ENCODE data around the gene ZNF846. TPM values are rescaled to one million over a fixed set of nuclear protein-coding genes. Genes with fewer than 3 reads are reported as not detected.

Gene ZNF846
- total RNA-seq, 1 experiment from 2014 or later: 11.2 TPM

DNA sequence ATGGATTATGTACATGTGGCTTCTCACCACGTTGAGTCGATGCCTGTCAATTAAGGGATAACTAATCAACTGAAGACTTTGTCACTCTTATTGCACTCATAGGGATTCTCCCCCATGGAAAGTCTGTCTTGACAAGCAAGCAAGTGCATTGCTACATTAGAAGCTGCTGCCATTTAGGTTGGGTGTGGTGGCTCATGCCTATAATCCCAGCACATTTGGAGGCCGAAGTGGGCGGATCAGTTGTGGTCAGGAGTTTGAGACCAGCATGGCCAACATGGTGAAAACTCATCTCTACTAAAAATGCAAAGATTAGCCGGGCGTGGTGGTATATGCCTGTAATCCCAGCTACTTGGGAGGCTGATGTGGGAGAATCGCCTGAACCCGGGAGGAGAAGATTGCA, 18.3 kb upstream of the ZNF846 start:
- POLR2A ChIA-PET: no interaction called here
- Mint-ChIP-seq H3K9me3 (no peaks in the 10 kb centered on the region), H3K27ac (peak overlapping the region; percentile 96), H3K4me3 (peak overlapping the region; percentile 65), H3K36me3 (no peaks in the 10 kb centered on the region), H3K27me3 (ENCODE audit: low read depth) (no peaks in the 10 kb centered on the region), H3K4me1 (peaks cover 51% of the 10 kb centered on the region)
- CTCF ChIA-PET: no interaction called here
- DNase-seq (ENCODE audit: low spot score) (no peak), ATAC-seq (no peak)
- no peak for TF ChIP-seq ERG (CRISPR knock-in tag; IDR thresholded peaks at IDR 0.05)
- no peak for TF ChIP-seq GABPB1 (CRISPR knock-in tag; IDR thresholded peaks at IDR 0.05)
- no peak for TF ChIP-seq CTCF (IDR thresholded peaks at IDR 0.05)
- TF ChIP-seq TEAD1 (CRISPR knock-in tag; IDR thresholded peaks at IDR 0.05): no peak
- no peak for TF ChIP-seq SMAD4 (CRISPR knock-in tag; IDR thresholded peaks at IDR 0.05)
- TF ChIP-seq IRF2 (CRISPR knock-in tag; IDR thresholded peaks at IDR 0.05; ENCODE audit: borderline replicate concordance, low read depth): no peak
- no peak for TF ChIP-seq FOXP1 (CRISPR knock-in tag; IDR thresholded peaks at IDR 0.05; ENCODE audit: borderline replicate concordance)
- TF ChIP-seq, protein P1, sequence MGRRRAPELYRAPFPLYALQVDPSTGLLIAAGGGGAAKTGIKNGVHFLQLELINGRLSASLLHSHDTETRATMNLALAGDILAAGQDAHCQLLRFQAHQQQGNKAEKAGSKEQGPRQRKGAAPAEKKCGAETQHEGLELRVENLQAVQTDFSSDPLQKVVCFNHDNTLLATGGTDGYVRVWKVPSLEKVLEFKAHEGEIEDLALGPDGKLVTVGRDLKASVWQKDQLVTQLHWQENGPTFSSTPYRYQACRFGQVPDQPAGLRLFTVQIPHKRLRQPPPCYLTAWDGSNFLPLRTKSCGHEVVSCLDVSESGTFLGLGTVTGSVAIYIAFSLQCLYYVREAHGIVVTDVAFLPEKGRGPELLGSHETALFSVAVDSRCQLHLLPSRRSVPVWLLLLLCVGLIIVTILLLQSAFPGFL (CRISPR knock-in tag; IDR thresholded peaks at IDR 0.05; ENCODE audit: borderline replicate concordance): no peak
- TF ChIP-seq TCF7 (CRISPR knock-in tag; IDR thresholded peaks at IDR 0.05; ENCODE audit: low read depth): no peak
- TF ChIP-seq, protein P2, sequence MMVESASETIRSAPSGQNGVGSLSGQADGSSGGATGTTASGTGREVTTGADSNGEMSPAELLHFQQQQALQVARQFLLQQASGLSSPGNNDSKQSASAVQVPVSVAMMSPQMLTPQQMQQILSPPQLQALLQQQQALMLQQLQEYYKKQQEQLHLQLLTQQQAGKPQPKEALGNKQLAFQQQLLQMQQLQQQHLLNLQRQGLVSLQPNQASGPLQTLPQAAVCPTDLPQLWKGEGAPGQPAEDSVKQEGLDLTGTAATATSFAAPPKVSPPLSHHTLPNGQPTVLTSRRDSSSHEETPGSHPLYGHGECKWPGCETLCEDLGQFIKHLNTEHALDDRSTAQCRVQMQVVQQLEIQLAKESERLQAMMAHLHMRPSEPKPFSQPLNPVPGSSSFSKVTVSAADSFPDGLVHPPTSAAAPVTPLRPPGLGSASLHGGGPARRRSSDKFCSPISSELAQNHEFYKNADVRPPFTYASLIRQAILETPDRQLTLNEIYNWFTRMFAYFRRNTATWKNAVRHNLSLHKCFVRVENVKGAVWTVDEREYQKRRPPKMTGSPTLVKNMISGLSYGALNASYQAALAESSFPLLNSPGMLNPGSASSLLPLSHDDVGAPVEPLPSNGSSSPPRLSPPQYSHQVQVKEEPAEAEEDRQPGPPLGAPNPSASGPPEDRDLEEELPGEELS (CRISPR knock-in tag; IDR thresholded peaks at IDR 0.05): no peak
- TF ChIP-seq SP1 (CRISPR knock-in tag; conservative IDR thresholded peaks at IDR 0.05): no peak
- TF ChIP-seq, protein P3, sequence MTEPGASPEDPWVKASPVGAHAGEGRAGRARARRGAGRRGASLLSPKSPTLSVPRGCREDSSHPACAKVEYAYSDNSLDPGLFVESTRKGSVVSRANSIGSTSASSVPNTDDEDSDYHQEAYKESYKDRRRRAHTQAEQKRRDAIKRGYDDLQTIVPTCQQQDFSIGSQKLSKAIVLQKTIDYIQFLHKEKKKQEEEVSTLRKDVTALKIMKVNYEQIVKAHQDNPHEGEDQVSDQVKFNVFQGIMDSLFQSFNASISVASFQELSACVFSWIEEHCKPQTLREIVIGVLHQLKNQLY (CRISPR knock-in tag; IDR thresholded peaks at IDR 0.05): no peak
- no peak for TF ChIP-seq ZNF396 (CRISPR knock-in tag; IDR thresholded peaks at IDR 0.05; ENCODE audit: borderline replicate concordance)

GRCh38 chr19:9786342-9786741, 17.8 kb upstream of the ZNF846 start:
- Mint-ChIP-seq H3K36me3 (no peaks in the 10 kb centered on the region), H3K27ac (peak overlapping the region; percentile 96), H3K4me3 (peak overlapping the region; percentile 81), H3K27me3 (ENCODE audit: low read depth) (no peaks in the 10 kb centered on the region), H3K9me3 (no peaks in the 10 kb centered on the region), H3K4me1 (peaks cover 49% of the 10 kb centered on the region)
- no peak for ATAC-seq
- ChIA-PET POLR2A (no interaction called here), CTCF (no interaction called here)
- TF ChIP-seq, protein P4, sequence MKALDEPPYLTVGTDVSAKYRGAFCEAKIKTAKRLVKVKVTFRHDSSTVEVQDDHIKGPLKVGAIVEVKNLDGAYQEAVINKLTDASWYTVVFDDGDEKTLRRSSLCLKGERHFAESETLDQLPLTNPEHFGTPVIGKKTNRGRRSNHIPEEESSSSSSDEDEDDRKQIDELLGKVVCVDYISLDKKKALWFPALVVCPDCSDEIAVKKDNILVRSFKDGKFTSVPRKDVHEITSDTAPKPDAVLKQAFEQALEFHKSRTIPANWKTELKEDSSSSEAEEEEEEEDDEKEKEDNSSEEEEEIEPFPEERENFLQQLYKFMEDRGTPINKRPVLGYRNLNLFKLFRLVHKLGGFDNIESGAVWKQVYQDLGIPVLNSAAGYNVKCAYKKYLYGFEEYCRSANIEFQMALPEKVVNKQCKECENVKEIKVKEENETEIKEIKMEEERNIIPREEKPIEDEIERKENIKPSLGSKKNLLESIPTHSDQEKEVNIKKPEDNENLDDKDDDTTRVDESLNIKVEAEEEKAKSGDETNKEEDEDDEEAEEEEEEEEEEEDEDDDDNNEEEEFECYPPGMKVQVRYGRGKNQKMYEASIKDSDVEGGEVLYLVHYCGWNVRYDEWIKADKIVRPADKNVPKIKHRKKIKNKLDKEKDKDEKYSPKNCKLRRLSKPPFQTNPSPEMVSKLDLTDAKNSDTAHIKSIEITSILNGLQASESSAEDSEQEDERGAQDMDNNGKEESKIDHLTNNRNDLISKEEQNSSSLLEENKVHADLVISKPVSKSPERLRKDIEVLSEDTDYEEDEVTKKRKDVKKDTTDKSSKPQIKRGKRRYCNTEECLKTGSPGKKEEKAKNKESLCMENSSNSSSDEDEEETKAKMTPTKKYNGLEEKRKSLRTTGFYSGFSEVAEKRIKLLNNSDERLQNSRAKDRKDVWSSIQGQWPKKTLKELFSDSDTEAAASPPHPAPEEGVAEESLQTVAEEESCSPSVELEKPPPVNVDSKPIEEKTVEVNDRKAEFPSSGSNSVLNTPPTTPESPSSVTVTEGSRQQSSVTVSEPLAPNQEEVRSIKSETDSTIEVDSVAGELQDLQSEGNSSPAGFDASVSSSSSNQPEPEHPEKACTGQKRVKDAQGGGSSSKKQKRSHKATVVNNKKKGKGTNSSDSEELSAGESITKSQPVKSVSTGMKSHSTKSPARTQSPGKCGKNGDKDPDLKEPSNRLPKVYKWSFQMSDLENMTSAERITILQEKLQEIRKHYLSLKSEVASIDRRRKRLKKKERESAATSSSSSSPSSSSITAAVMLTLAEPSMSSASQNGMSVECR (CRISPR knock-in tag; IDR thresholded peaks at IDR 0.05; ENCODE audit: borderline replicate concordance): no peak
- DNase-seq (ENCODE audit: low spot score): no peak

Data from WTC11 (cell line).